ENCODE results near the gene DDX20.
"Not testable (repeated sequence)": the region's sequence is repeated elsewhere in the genome, so short reads cannot be mapped to it uniquely, and the experiment has no call there.

The DDX20 gene

GRCh38 chr1:111738436-111739193, 17.1 kb upstream of the DDX20 start:
- Mint-ChIP-seq H3K36me3 (no peaks in the 10 kb centered on the region), H3K27me3 (peaks cover 20% of the 10 kb centered on the region), H3K27ac (no peak overlapping the region), H3K4me3 (peak overlapping the region; percentile 91), H3K9me3 (no peaks in the 10 kb centered on the region), H3K4me1 (peaks cover 24% of the 10 kb centered on the region)

- peak within 1 kb of the TSS; percentile 91 for H3K4me3 Mint-ChIP-seq
- H3K36me3 Mint-ChIP-seq: no peaks in the 10 kb centered on the region
- peak within 1 kb of the TSS; percentile 21 for H3K27ac Mint-ChIP-seq
- H3K9me3 Mint-ChIP-seq: no peaks in the 10 kb centered on the region
- H3K4me1 Mint-ChIP-seq: peaks cover 24% of the 10 kb centered on the region
- peaks cover 20% of the 10 kb centered on the region for H3K27me3 Mint-ChIP-seq
These were observed 16.3 kb upstream of the DDX20 start, which contains the start of gene INKA2 for GRCh38 chr1:111739194-111739924. INKA2 (minus strand) TSS chr1:111739395; CDS start chr1:111739242, 153 bp downstream.

GRCh38 chr1:111739925-111740765, 15.6 kb upstream of the DDX20 start:
- no peaks in the 10 kb centered on the region for H3K36me3 Mint-ChIP-seq
- H3K4me1 Mint-ChIP-seq: peaks cover 24% of the 10 kb centered on the region
- peak overlapping the region; percentile 21 for H3K27ac Mint-ChIP-seq
- H3K27me3 Mint-ChIP-seq: peaks cover 20% of the 10 kb centered on the region
- no peaks in the 10 kb centered on the region for H3K9me3 Mint-ChIP-seq
- H3K4me3 Mint-ChIP-seq: peak overlapping the region; percentile 91

GRCh38 chr1:111742292-111742691, 13.4 kb upstream of the DDX20 start:
- H3K36me3 Mint-ChIP-seq, H3K4me3 Mint-ChIP-seq, H3K9me3 Mint-ChIP-seq, H3K27ac Mint-ChIP-seq: not testable (repeated sequence)
- Mint-ChIP-seq H3K4me1 (peaks cover 24% of the 10 kb centered on the region), H3K27me3 (peaks cover 20% of the 10 kb centered on the region)

- H3K4me1 Mint-ChIP-seq: peaks cover 17% of the 10 kb centered on the region
These were observed 12.7 kb upstream of the DDX20 start for GRCh38 chr1:111742938-111743549.

GRCh38 chr1:111743679-111744101, 12.0 kb upstream of the DDX20 start:
- Mint-ChIP-seq H3K36me3 (no peaks in the 10 kb centered on the region), H3K4me3 (no peak overlapping the region), H3K4me1 (peaks cover 14% of the 10 kb centered on the region), H3K27me3 (peaks cover 11% of the 10 kb centered on the region), H3K9me3 (no peaks in the 10 kb centered on the region), H3K27ac (no peak overlapping the region)

More at GRCh38 chr1:111742938-111743549, 12.7 kb upstream of the DDX20 start:
- H3K4me3 Mint-ChIP-seq: no peak overlapping the region
- no peak overlapping the region for H3K27ac Mint-ChIP-seq
- no peaks in the 10 kb centered on the region for H3K36me3 Mint-ChIP-seq
- H3K27me3 Mint-ChIP-seq: peaks cover 13% of the 10 kb centered on the region
- H3K9me3 Mint-ChIP-seq: no peaks in the 10 kb centered on the region

- Mint-ChIP-seq H3K27me3 (peaks cover 3% of the 10 kb centered on the region), H3K36me3 (no peaks in the 10 kb centered on the region), H3K4me3 (no peak overlapping the region), H3K4me1 (peaks cover 2% of the 10 kb centered on the region), H3K9me3 (no peaks in the 10 kb centered on the region), H3K27ac (no peak overlapping the region)
These were observed 9.8 kb upstream of the DDX20 start for GRCh38 chr1:111745675-111746613.

GRCh38 chr1:111746614-111746999, 9.1 kb upstream of the DDX20 start:
- Mint-ChIP-seq H3K9me3 (no peaks in the 10 kb centered on the region), H3K27ac (no peak overlapping the region), H3K4me3 (no peak overlapping the region), H3K4me1 (no peaks in the 10 kb centered on the region), H3K27me3 (peaks cover 1% of the 10 kb centered on the region), H3K36me3 (no peaks in the 10 kb centered on the region)

- H3K4me1 Mint-ChIP-seq: no peaks in the 10 kb centered on the region
- no peaks in the 10 kb centered on the region for H3K27me3 Mint-ChIP-seq
- H3K36me3 Mint-ChIP-seq: no peaks in the 10 kb centered on the region
- H3K27ac Mint-ChIP-seq: no peak overlapping the region
- H3K4me3 Mint-ChIP-seq: no peak overlapping the region
- no peaks in the 10 kb centered on the region for H3K9me3 Mint-ChIP-seq
These were observed 8.4 kb upstream of the DDX20 start for GRCh38 chr1:111747282-111747734.

- Mint-ChIP-seq H3K9me3 (no peaks in the 10 kb centered on the region), H3K27ac (no peak overlapping the region), H3K36me3 (no peaks in the 10 kb centered on the region), H3K4me1 (no peaks in the 10 kb centered on the region), H3K4me3 (no peak overlapping the region), H3K27me3 (no peaks in the 10 kb centered on the region)
These were observed 7.8 kb upstream of the DDX20 start for GRCh38 chr1:111747947-111748346.

GRCh38 chr1:111749628-111750027, 6.1 kb upstream of the DDX20 start:
- H3K4me1 Mint-ChIP-seq: peaks cover 8% of the 10 kb centered on the region
- H3K4me3 Mint-ChIP-seq: no peak overlapping the region
- no peaks in the 10 kb centered on the region for H3K27me3 Mint-ChIP-seq
- no peaks in the 10 kb centered on the region for H3K36me3 Mint-ChIP-seq
- no peaks in the 10 kb centered on the region for H3K9me3 Mint-ChIP-seq
- no peak overlapping the region for H3K27ac Mint-ChIP-seq

GRCh38 chr1:111750856-111751255, 4.8 kb upstream of the DDX20 start:
- no peaks in the 10 kb centered on the region for H3K36me3 Mint-ChIP-seq
- no peak overlapping the region for H3K4me3 Mint-ChIP-seq
- no peaks in the 10 kb centered on the region for H3K9me3 Mint-ChIP-seq
- H3K27me3 Mint-ChIP-seq: no peaks in the 10 kb centered on the region
- H3K27ac Mint-ChIP-seq: no peak overlapping the region
- H3K4me1 Mint-ChIP-seq: peaks cover 14% of the 10 kb centered on the region

GRCh38 chr1:111751906-111752575, 3.7 kb upstream of the DDX20 start:
- no peak overlapping the region for H3K4me3 Mint-ChIP-seq
- H3K27ac Mint-ChIP-seq: no peak overlapping the region

GRCh38 chr1:111754984-111755330, 744 bp upstream of the DDX20 start:
- Mint-ChIP-seq H3K27ac (peak overlapping the region; percentile 95), H3K4me3 (peak overlapping the region; percentile 96), H3K9me3 (no peaks in the 10 kb centered on the region), H3K27me3 (no peaks in the 10 kb centered on the region), H3K36me3 (peaks cover 8% of the 10 kb centered on the region), H3K4me1 (peaks cover 41% of the 10 kb centered on the region)

More at GRCh38 chr1:111751906-111752575, 3.7 kb upstream of the DDX20 start:
- peaks cover 22% of the 10 kb centered on the region for H3K4me1 Mint-ChIP-seq
- H3K9me3 Mint-ChIP-seq: no peaks in the 10 kb centered on the region
- H3K27me3 Mint-ChIP-seq: no peaks in the 10 kb centered on the region
- H3K36me3 Mint-ChIP-seq: no peaks in the 10 kb centered on the region

Data from activated naive CD4-positive, alpha-beta T cell treated with anti-CD3 and anti-CD28 coated beads, Interleukin-2, amount 50 U/mL, for 24 hours (primary cell).